SW480 (cell line): ENCODE data around the gene MICAL3.

Source experiments
- DNase-seq: peaks from one replicate; pipeline ENCODE4 v3.0.0-alpha.2; 2016; ENCODE audit warnings: low spot score

MICAL3 gene

DNA sequence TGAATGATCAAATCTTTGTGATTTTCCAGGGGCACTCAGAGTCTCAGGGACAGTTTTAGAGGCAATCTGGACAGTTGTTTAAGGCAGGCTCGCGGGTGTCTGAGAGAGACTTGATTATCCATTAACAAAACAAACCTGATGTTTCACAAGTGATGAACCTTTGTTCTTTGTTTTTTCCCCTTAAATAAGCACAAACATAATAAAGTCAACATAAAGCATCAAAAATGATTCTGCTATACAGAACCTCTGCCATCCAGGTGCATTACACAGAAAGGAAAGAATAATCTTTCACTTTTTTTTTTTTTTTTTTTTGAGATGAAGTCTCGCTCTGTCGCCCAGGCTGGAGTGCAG, 263.2 kb downstream of the MICAL3 start:
- DNase-seq: no peak

DNA sequence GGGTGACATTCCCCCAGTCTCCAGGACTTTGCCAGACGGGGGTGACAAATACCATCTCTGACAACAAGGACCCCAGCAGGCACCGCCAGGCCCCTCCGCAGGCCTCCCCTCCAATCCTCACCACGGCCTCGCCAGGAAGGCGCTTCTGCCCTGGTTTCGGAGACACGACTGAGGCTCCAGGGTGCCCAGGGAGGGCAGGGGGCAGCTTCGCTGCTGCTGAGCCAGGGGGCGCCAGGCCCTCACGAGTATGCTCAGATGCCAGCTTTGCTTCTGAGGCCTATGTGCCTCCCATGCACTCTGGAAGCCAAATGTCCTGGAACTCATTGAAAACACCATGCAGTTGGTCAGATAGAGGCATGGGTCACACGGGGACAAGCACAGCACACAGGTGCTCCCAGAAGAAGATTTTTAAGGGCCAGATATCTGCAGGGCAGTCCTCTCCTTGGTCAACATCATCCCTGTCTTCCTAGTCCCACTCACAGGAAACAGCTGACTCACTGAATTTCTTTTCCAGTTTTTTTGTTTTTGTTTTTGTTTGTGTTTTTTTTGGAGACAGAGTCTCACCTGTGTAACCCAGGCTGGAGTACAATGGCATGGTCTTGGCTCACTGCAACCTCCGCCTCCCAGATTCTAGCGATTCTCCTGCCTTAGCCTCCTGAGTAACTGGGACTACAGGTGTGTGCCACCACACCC, 270.0 kb downstream of the MICAL3 start:
- DNase-seq: no peak

DNA sequence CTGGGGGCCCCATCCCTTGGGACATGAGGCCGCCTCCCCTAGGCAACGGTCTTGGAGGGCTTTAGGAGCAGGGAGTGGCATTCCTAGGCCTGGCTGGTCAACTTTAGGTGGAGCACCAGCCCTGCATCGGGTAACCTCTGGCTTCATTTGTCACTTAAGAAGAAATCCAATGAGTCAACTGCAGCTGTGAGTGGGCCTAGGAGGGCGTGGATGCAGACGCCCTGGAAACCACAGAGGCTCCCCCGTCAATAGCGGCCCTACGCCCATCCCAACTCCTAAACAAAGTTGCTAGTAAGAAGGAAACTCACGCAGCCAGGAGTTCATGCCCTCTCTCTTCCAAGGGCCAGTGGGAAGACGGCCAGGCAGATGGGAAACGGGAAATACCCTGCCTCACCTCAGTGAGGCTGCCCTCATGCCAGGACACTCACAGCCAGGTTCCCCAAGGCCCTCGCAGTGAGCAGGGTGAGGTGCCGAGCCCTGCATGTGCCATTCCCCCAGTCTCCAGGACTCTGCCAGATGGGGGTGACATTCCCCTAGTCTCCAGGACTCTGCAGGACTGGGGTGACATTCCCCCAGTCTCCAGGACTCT, 270.9 kb downstream of the MICAL3 start:
- no peak for DNase-seq

GRCh38 chr22:17751596-17751995, 272.8 kb downstream of the MICAL3 start:
- no peak for DNase-seq

GRCh38 chr22:17749605-17750395, 274.6 kb downstream of the MICAL3 start:
- DNase-seq: no peak

DNA sequence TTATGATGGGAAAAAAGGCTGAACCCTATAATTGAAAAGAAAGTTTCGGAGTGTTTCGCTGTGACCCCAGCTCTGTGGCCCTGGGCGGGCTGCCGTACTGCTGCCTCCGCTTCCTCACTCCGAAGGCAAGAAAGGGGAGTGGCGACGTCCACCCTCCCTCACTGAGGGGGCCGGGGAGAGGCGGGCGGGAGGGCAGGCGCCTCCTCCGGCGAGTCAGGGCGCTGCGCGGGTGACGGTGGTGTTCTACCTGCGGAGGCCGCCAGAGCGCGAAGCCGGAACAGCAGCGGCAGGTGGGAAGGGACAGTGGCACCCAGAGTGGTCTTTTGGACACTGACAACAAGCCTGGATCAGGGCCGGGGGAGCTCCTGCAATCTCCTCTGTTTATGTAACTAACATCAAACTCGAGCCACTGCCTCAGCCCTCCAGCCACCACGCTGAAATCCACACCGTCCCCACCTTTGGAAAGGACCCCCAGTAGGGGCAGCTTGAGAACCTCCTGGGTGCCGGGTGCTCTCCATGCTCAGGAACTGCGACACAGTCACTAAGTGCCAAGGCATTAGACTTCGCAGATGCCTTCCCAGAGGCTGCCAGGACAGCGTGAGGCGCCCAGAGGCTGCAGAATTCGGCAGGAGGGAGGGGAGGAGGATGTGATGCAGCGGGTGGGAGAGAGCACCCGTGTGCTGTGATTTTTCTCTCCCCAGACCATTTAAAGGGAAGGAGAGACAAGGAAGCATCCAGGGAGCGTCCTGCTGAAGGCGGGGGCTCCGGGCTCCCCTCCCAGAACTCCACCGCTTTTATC, 275.6 kb downstream of the MICAL3 start:
- DNase-seq: no peak

- no peak for DNase-seq
These were observed 277.4 kb downstream of the MICAL3 start for GRCh38 chr22:17746916-17747315.

DNA sequence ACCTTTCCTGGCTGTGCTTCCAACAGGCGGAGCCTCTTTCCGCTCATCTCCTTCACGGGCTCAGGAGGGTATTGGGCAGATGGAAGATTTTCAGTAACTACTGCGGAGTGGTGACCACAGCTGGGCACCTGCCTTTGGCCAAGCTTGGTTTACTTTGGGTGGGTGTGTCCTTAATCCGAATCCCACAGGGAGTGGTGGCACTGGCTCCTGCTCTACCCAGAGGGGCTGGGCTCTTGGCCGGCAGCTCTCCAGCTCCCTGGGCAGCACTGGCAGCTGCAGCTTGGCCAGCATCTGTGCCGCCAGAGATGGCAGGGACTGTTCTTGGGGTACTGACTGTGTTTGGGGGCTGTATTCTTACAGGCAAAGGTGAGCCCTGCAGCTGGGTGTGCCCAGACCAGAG, 279.9 kb downstream of the MICAL3 start:
- no peak for DNase-seq

GRCh38 chr22:17743661-17744411, 280.5 kb downstream of the MICAL3 start:
- DNase-seq: no peak

DNA sequence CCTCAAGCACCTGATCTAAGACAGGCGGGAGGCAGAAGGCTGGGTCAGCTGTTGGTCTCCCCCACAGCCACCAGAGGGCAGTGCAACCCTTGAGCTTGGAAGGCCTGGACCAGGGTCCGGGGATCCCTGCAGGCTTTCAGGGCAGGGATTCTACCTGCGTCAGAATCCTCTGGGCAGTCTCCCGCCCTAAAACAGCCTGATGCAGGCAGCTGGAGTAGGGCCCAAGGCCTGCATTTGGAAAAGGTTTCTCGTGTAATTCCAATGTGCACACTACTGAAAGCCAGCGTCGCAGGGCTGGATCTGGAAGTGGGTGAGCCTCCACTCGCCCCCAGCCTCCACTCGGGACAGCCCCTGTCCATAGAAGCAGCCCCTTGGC, 281.8 kb downstream of the MICAL3 start:
- peak; percentile 59 for DNase-seq

GRCh38 chr22:17741866-17742526, 282.4 kb downstream of the MICAL3 start:
- DNase-seq: no peak

GRCh38 chr22:17739196-17739975, 285.0 kb downstream of the MICAL3 start:
- no peak for DNase-seq

GRCh38 chr22:17738386-17739128, 285.8 kb downstream of the MICAL3 start:
- no peak for DNase-seq
